Activated CD4-positive, alpha-beta T cell treated with anti-CD3 and anti-CD28 coated beads for 1 hour (primary cell): ENCODE measurements around the gene SQOR.

Experiments used
- DNase-seq: peaks from one replicate; pipeline ENCODE4 v3.0.0-alpha.2; 2020

The SQOR gene

GRCh38 chr15:45664451-45664850, 29.6 kb downstream of the SQOR start:
- DNase-seq, result no peak

GRCh38 chr15:45665261-45665660, 30.4 kb downstream of the SQOR start:
- no peak for DNase-seq

GRCh38 chr15:45666119-45666875, 31.5 kb downstream of the SQOR start:
- no peak for DNase-seq

DNA sequence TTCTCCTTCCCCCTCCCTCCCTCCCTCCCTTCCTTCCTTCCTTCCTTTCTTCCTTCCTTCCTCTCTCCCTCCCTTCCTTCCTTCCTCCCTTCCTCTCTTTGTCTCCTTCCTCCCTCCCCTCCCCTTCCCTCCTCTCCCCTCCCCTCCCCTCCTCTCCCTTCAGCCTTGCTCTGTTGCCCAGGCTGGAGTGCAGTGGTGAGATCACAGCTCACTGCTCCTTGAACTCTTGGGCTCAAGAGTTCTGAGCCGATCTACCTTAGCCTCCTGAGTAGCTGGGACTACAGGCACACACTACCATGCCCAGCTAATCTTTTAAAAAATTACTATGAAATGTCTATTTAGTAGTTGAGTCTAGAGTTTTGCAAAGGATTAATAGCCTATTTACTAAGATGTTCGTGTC, 32.2 kb downstream of the SQOR start:
- DNase-seq, result no peak

DNA sequence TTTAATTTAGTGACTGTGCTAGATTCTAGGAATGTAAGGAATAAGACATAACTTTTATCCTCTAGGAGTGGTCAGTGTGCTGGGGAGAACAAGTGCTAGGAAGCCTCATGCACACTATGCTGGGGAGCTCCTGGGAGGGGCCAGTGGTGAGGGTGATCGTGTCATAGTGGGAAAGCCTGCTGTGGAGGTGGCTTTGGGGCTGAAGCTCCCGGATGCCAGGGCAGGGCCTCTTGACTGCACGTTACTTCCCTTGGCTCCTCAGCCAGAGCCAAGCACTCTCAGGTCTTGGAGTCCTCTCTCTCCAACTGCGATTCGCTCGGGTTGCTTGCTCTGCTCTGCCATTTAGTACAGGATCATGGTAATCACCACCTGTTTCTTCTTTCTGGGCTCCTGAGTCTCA, 33.6 kb downstream of the SQOR start:
- DNase-seq, result no peak

DNA sequence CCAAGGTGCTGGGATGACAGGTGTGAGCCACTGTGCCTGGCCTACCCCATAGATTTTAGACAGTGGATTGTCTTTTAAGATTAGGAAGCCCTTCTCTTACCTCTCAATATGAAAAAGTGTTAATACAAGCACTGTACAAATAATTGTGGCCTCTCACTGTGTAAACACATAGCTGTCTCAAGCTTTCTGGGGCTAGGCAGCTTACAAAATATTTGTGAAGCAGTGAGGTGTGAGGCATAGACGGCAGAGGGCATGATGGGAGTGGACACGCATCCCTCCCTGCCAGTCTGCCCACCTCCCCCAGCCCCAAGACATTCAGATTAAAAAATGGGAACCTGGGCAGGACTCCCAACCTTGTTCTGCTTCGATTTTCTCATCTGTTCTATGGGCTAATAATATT, 34.6 kb downstream of the SQOR start:
- no peak for DNase-seq

DNA sequence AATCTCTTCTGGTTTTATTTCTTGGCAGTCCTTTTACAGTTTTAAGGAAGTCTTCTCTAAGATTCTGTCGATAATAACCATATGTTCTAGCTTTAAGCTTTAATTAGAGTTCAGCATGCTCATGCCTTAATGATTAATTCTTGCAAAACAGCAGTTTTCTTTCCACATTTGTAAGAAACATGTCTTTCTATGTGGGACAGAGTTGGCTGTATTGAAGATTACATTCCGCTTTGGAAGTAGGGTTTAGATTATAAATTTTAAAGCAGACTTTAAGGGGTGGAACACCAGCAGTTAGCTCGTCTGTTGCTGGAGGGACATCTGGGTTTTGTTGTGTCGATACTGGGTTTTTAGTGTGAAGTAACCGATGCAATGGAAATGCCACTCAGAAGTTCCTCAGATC, 35.3 kb downstream of the SQOR start:
- DNase-seq, result no peak

GRCh38 chr15:45670511-45670910, 35.7 kb downstream of the SQOR start:
- no peak for DNase-seq

- no peak for DNase-seq
Observed at GRCh38 chr15:45674677-45675076, 39.8 kb downstream of the SQOR start.

DNA sequence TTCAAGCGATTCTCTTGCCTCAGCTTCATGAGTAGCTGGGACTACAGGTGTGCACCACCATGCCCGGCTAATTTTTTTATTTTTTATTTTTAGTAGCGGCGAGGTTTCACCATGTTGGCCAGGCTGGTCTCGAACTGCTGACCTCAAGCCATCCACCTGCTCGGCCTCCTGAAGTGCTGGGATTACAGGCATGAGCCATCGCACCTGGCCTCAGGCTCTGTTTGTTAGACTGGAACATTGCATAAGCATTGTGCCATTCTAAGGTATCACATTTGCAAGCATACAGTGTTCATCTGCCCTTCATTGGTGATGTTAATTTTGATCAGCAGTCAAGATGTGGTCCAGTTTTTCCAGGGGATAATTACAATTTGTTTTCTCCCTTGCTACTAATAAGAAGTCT, 43.0 kb downstream of the SQOR start:
- DNase-seq, result no peak

DNA sequence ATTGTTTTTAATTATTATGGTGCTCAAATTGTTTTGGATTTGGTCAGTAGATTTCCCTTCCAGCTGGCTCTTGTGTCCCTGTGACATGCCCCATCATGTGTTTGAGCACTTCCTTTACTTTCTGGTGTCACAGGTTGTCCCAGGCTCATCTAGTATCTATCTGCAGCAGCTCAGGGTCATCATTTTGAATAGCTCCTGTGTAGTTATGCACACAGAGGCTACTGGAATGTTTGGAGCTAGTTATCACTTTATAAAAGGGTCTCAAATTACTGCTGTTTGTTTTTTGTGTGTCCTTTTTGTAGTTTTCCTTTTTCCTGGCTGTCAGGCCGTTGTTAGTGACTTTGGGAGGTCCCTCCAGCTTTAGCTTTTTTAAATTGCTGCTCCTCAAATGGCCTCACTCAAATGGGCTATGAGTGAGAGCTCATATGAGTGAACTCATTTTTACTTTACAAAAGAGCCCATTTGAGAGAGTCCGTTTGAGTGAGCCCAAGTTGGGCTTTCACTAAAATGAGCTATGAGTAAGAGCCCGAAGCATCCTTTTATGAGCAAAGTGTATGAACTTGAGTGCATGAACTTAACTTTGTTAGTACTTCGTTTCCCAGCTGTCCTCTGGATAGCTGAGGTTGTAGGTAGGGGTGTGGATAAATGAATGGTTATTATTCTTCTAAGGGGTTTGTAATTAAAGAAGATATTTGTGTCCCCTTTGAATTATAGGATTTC, 43.8 kb downstream of the SQOR start:
- DNase-seq, result no peak

- DNase-seq, result no peak
Observed at GRCh38 chr15:45684533-45684932, 49.7 kb downstream of the SQOR start.

DNA sequence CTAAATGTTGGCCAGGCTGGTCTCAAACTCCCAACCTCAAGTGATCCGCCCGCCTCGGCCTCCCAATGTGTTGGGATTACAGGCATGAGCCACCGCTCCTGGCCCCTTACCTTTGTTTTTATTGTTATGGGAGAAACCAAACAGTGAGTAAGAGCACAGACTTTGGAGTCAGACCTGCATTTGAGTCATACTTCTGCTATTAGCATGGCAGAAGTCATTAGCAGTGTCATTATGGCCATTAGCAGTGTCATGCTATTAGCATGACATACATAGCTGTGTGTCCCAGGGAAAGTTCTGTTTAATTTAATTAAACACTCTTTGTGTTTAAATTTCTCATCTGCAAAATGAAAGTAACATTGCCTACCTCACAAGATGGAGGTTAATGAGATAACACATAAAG, 54.8 kb downstream of the SQOR start:
- no peak for DNase-seq

GRCh38 chr15:45690581-45691260, 55.9 kb downstream of the SQOR start:
- DNase-seq, result no peak

DNA sequence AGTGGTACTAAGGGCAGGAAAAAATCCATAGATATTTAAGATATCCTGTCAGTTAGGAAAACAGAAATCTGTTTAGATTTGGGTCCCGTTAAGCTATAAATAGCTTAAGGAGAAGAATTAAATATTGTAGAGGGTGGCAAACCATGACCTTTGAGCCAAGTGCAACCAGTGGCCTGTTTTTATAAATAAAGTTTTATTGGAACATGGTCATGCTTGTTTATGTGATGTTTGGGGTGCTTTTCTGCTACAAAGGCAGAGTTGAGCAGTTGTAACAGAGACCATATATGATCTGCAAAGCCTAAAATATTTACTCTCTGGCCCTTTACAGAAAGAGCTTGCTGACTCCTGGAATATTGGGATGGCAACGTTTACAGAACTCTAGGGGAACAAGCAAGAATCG, 66.3 kb downstream of the SQOR start:
- no peak for DNase-seq

DNA sequence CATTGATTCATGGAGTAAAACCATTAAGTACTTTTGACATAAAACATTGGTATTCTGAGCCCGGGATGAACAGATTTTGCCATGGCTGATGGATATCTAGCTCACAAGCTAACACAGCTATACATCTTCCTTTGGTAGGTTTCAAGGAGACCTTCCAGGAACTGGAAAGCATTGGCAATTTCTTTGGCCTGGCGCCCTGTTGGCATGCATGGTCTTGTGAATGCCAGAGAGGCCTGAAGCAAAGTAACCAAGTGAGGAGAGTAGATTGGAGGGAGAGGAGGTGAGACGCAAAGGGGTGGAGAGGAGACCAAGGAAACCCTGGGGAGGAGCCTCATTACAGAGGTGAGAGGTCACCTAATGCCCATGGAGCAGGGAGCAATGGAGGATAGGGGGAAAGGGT, 67.2 kb downstream of the SQOR start:
- no peak for DNase-seq

GRCh38 chr15:45703670-45704328, 69.0 kb downstream of the SQOR start:
- no peak for DNase-seq

- DNase-seq, result no peak
Observed at GRCh38 chr15:45704329-45705249, 69.8 kb downstream of the SQOR start.

DNA sequence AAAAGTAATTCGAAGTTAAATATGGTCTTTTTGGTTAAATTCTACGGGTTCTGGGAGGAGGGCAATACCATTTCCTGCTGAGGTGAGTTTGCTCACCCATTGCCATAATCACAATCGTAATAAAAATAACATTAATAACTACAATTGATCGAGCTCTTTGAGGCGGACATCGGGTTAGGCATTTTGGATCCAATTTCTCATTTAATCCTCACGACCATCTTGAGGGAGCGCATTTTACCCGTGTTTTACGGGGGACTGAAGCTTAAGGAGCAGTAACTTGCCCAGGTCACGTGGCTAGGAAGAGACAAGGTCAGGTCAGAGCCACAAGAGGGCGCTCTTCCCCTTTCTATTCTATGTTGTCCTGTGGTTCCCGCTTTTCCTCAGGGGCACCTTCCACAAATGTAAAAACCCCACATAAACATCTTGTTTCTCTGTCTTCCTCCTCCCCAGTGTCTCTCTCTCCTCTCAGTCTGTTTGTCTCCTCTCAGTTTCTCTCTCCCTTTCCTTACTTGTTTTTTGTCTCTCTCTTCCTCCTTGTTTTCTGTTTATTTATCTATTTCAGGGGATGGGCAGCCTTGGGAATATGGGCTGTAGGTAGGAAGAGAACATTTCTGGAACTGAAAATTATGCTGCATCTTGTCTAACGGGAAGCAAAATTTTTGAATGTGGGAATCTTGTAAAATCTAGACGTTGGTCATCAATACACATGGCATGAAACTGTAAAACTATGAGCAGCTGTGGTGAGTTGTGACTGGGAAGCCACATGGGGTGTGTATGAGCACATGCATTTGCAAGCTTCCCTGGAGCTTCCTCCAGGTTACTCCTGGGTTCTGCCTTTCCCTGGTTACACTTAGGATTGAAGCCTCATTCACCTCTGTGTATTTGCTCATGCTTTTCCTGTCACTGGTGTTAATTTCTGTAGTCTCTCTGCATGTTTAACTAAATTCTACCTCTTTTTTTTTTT, 71.0 kb downstream of the SQOR start:
- peak; percentile 42 for DNase-seq

DNA sequence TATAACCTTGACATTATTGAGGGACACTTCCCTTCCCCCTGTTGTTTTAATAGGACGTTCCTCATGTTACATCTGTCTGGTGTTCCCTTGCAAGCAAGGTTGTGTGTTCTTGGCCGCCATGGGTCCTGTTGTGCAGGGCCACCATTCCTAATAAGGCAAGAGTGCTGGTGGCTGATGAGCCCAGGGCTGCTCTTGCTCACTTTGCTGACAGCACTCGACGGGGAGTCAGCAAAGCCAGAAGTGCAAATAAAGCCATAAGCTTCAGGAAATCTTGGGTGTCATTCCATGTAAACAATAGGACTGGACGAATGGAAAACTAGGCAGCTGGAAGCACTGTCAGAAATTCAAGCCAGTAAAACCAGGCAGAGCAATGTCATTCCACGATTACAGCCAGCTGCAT, 75.8 kb downstream of the SQOR start:
- no peak for DNase-seq
